HL-60/S4 treated with retinoic acid at 250 ng/mL for 4 days and 3 days (cell line): ENCODE data around the gene PLCZ1.
"Not testable (repeated sequence)": the region's sequence is repeated elsewhere in the genome, so short reads cannot be mapped to it uniquely, and the experiment has no call there.

ENCODE experiments used
- in situ Hi-C: fragments of 300-500 bp; cut with MboI; formaldehyde crosslinking; loops from 2 replicates; pipeline ENCODE4 v1.7.0; 2022; ENCODE audit warnings: low sequenced_read_pairs

The PLCZ1 gene

GRCh38 chr12:18737819-18738218, at the start of gene PLCZ1, which contains the start of gene CAPZA3:
TSS of gene PLCZ1 (minus strand) at chr12:18738012. CDS start at chr12:18737371, 641 bp downstream.
TSS of gene CAPZA3 (plus strand) at chr12:18738119. CDS start at chr12:18738269, 150 bp downstream.
- in situ Hi-C loops, result no loop called here

- in situ Hi-C loops, result not testable (repeated sequence)
These were observed 47.7 kb upstream of the PLCZ1 start for GRCh38 chr12:18785465-18785864.

GRCh38 chr12:18782827-18783226, 45.0 kb upstream of the PLCZ1 start:
- in situ Hi-C loops, result no loop called here

GRCh38 chr12:18766479-18766878, 28.7 kb upstream of the PLCZ1 start:
- in situ Hi-C loops, result not testable (repeated sequence)

- in situ Hi-C loops, result no loop called here
These were observed 17.5 kb upstream of the PLCZ1 start for GRCh38 chr12:18755341-18755740.

- in situ Hi-C loops, result no loop called here
These were observed 16.4 kb upstream of the PLCZ1 start for GRCh38 chr12:18754124-18754707.

GRCh38 chr12:18753481-18754123, 15.8 kb upstream of the PLCZ1 start:
- in situ Hi-C loops, result no loop called here

- in situ Hi-C loops, result no loop called here
These were observed 15.1 kb upstream of the PLCZ1 start for GRCh38 chr12:18752947-18753346.

GRCh38 chr12:18752280-18752920, 14.6 kb upstream of the PLCZ1 start:
- in situ Hi-C loops, result no loop called here

- in situ Hi-C loops, result no loop called here
These were observed 14.1 kb upstream of the PLCZ1 start for GRCh38 chr12:18751866-18752265.

GRCh38 chr12:18750085-18750484, 12.3 kb upstream of the PLCZ1 start:
- in situ Hi-C loops, result no loop called here

- in situ Hi-C loops, result no loop called here
These were observed 11.7 kb upstream of the PLCZ1 start for GRCh38 chr12:18749386-18749957.

GRCh38 chr12:18747895-18748294, 10.1 kb upstream of the PLCZ1 start:
- in situ Hi-C loops, result no loop called here

- in situ Hi-C loops, result no loop called here
These were observed 6.7 kb downstream of the PLCZ1 start for GRCh38 chr12:18731156-18731555.

GRCh38 chr12:18723752-18724151, 14.1 kb downstream of the PLCZ1 start:
- in situ Hi-C loops, result no loop called here

GRCh38 chr12:18721452-18721851, 16.4 kb downstream of the PLCZ1 start:
- in situ Hi-C loops, result no loop called here

GRCh38 chr12:18720690-18721089, 17.1 kb downstream of the PLCZ1 start:
- in situ Hi-C loops, result no loop called here

- in situ Hi-C loops, result no loop called here
These were observed 17.8 kb downstream of the PLCZ1 start for GRCh38 chr12:18719922-18720510.

GRCh38 chr12:18718462-18718861, 19.4 kb downstream of the PLCZ1 start:
- in situ Hi-C loops, result no loop called here

- in situ Hi-C loops, result no loop called here
These were observed 21.6 kb downstream of the PLCZ1 start for GRCh38 chr12:18716236-18716635.

GRCh38 chr12:18706798-18707197, 31.0 kb downstream of the PLCZ1 start:
- in situ Hi-C loops, result no loop called here
